SK-N-SH treated with all-trans-retinoic acid at 6 μM for 48 hours (cell line): ENCODE data around the gene AAK1.

Source experiments
- ATAC-seq: fragments of 200-7000 bp; cut with Tn5 transposase; 3 replicates; pipeline ENCODE4 v1.9.1; 2020; ENCODE audit warnings: mild to moderate bottlenecking, moderate library complexity
- ARNTL ChIP-seq: fragments of 450-650 bp; formaldehyde crosslinking; IDR thresholded peaks from 2 replicates; pipeline ENCODE4 v1.5.0; 2020; ENCODE audit warnings: low read depth, mild to moderate bottlenecking, moderate library complexity, borderline replicate concordance
- BACH2 ChIP-seq: fragments of 250-450 bp; sonication (Bioruptor Pico); IDR thresholded peaks from 2 replicates; pipeline ENCODE4 v1.9.0; 2021; ENCODE audit warnings: mild to moderate bottlenecking, borderline replicate concordance
- CSDC2 ChIP-seq: fragments of 250-450 bp; sonication (Bioruptor Pico); IDR thresholded peaks from 2 replicates; pipeline ENCODE4 v1.5.0; 2020; ENCODE audit warnings: mild to moderate bottlenecking, moderate library complexity
- ESRRG ChIP-seq: fragments of 250-450 bp; sonication (Bioruptor Pico); IDR thresholded peaks from 2 replicates; pipeline ENCODE4 v1.6.1; 2021; ENCODE audit warnings: mild to moderate bottlenecking
- GLIS3 ChIP-seq: fragments of 250-450 bp; sonication (Bioruptor Pico); IDR thresholded peaks from 2 replicates; pipeline ENCODE4 v1.5.0; 2020; ENCODE audit warnings: mild to moderate bottlenecking, moderate library complexity
- ISL1 ChIP-seq: fragments of 250-450 bp; sonication (Bioruptor Pico); IDR thresholded peaks from 2 replicates; pipeline ENCODE4 v2.1.2; 2022; ENCODE audit warnings: mild to moderate bottlenecking, moderate library complexity
- OSR1 ChIP-seq: fragments of 250-450 bp; sonication (Bioruptor Pico); IDR thresholded peaks from 2 replicates; pipeline ENCODE4 v1.8.0; 2022; ENCODE audit warnings: moderate library complexity, mild to moderate bottlenecking, inconsistent platforms
- PPARA ChIP-seq: fragments of 250-450 bp; sonication (Bioruptor Pico); IDR thresholded peaks from 2 replicates; pipeline ENCODE4 v1.5.0; 2020; ENCODE audit warnings: mild to moderate bottlenecking, borderline replicate concordance
- RARB ChIP-seq: fragments of 250-450 bp; sonication (Bioruptor Pico); IDR thresholded peaks from 2 replicates; pipeline ENCODE4 v1.8.0; 2021; ENCODE audit warnings: mild to moderate bottlenecking, moderate library complexity
- SNAI2 ChIP-seq: fragments of 250-450 bp; sonication (Bioruptor Pico); IDR thresholded peaks from 2 replicates; pipeline ENCODE4 v1.5.0; 2020; ENCODE audit warnings: mild to moderate bottlenecking, moderate library complexity
- TCF4 ChIP-seq: fragments of 250-450 bp; sonication (Bioruptor Pico); IDR thresholded peaks from 2 replicates; pipeline ENCODE4 v1.8.0; 2021; ENCODE audit warnings: mild to moderate bottlenecking, moderate library complexity, borderline replicate concordance
- TOX ChIP-seq: fragments of 250-450 bp; sonication (Bioruptor Pico); IDR thresholded peaks from 2 replicates; pipeline ENCODE4 v1.8.0; 2021; ENCODE audit warnings: mild to moderate bottlenecking, moderate library complexity, borderline replicate concordance
- ZC3H10 ChIP-seq: fragments of 250-450 bp; sonication (Bioruptor Pico); IDR thresholded peaks from 2 replicates; pipeline ENCODE4 v1.5.1; 2021; ENCODE audit warnings: mild to moderate bottlenecking, moderate library complexity
- ZFP3 ChIP-seq: fragments of 250-450 bp; sonication (Bioruptor Pico); IDR thresholded peaks from 2 replicates; pipeline ENCODE4 v1.5.0; 2020; ENCODE audit warnings: mild to moderate bottlenecking, moderate library complexity
- ZFP30 ChIP-seq: fragments of 450-650 bp; formaldehyde crosslinking; IDR thresholded peaks from 2 replicates; pipeline ENCODE4 v1.5.0; 2022; ENCODE audit warnings: mild to moderate bottlenecking, moderate library complexity
- ZNF565 ChIP-seq: fragments of 450-650 bp; formaldehyde crosslinking; conservative IDR thresholded peaks from 2 replicates; pipeline ENCODE4 v1.5.0; 2020; ENCODE audit warnings: low read depth, mild to moderate bottlenecking, moderate library complexity
- ZNF70 ChIP-seq: fragments of 450-650 bp; formaldehyde crosslinking; IDR thresholded peaks from 2 replicates; pipeline ENCODE4 v1.5.0; 2020; ENCODE audit warnings: mild to moderate bottlenecking, moderate library complexity
- ZNF8 ChIP-seq: fragments of 450-650 bp; formaldehyde crosslinking; IDR thresholded peaks from 2 replicates; pipeline ENCODE4 v1.5.0; 2020; ENCODE audit warnings: mild to moderate bottlenecking, moderate library complexity
- TF ChIP-seq, protein P1 (sequence below): fragments of 250-450 bp; sonication (Bioruptor Pico); IDR thresholded peaks from 2 replicates; pipeline ENCODE4 v1.8.0; 2020; ENCODE audit warnings: mild to moderate bottlenecking, moderate library complexity, borderline replicate concordance
- TF ChIP-seq, protein P2 (sequence below): fragments of 250-450 bp; sonication (Bioruptor Pico); IDR thresholded peaks from 2 replicates; pipeline ENCODE4 v1.5.1; 2021; ENCODE audit warnings: mild to moderate bottlenecking, moderate library complexity
- TF ChIP-seq, protein P3 (sequence below): fragments of 250-450 bp; sonication (Bioruptor Pico); IDR thresholded peaks from 2 replicates; pipeline ENCODE4 v1.5.1; 2020; ENCODE audit warnings: low read depth, mild to moderate bottlenecking, moderate library complexity
- TF ChIP-seq, protein P4 (sequence below): fragments of 250-450 bp; sonication (Bioruptor Pico); IDR thresholded peaks from 2 replicates; pipeline ENCODE4 v1.5.0; 2020; ENCODE audit warnings: mild to moderate bottlenecking, moderate library complexity
- TF ChIP-seq, protein P5 (sequence below): fragments of 250-450 bp; sonication (Bioruptor Pico); IDR thresholded peaks from 2 replicates; pipeline ENCODE4 v1.8.0; 2021; ENCODE audit warnings: low read depth, mild to moderate bottlenecking, moderate library complexity, borderline replicate concordance

AAK1 gene

DNA sequence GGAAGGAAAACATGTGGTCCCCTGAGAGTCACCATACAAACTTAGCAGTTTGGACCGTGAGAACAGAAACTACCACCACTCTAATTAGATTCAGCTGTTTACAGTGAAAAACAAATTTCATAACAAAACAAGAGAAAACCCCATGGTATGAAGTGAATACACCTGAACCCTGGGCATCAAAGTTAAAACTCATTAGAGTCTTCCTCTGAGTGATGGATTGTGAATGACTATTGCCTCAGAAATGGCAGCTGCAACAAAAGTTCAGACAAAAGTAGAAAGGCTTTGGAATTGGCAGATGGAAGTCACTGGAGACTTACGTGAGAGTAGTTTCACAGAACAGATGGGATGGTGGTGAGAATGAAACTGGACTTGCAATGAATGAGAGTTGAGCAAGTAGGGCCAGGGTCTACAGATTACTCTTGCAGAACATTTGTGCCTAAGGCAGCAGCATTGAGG, 98.0 kb downstream of the AAK1 start:
- TF ChIP-seq ZC3H10 (CRISPR knock-in tag) (no peak), ARNTL (CRISPR knock-in tag) (no peak), BACH2 (no peak), SNAI2 (no peak), ZFP30 (CRISPR knock-in tag) (no peak), ZNF565 (no peak), ZNF8 (CRISPR knock-in tag) (no peak), RARB (CRISPR knock-in tag) (no peak), ISL1 (no peak), PPARA (CRISPR knock-in tag) (no peak)
- TF ChIP-seq, protein P1, sequence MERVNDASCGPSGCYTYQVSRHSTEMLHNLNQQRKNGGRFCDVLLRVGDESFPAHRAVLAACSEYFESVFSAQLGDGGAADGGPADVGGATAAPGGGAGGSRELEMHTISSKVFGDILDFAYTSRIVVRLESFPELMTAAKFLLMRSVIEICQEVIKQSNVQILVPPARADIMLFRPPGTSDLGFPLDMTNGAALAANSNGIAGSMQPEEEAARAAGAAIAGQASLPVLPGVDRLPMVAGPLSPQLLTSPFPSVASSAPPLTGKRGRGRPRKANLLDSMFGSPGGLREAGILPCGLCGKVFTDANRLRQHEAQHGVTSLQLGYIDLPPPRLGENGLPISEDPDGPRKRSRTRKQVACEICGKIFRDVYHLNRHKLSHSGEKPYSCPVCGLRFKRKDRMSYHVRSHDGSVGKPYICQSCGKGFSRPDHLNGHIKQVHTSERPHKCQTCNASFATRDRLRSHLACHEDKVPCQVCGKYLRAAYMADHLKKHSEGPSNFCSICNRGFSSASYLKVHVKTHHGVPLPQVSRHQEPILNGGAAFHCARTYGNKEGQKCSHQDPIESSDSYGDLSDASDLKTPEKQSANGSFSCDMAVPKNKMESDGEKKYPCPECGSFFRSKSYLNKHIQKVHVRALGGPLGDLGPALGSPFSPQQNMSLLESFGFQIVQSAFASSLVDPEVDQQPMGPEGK (CRISPR knock-in tag), result no peak
- TF ChIP-seq, protein P2, sequence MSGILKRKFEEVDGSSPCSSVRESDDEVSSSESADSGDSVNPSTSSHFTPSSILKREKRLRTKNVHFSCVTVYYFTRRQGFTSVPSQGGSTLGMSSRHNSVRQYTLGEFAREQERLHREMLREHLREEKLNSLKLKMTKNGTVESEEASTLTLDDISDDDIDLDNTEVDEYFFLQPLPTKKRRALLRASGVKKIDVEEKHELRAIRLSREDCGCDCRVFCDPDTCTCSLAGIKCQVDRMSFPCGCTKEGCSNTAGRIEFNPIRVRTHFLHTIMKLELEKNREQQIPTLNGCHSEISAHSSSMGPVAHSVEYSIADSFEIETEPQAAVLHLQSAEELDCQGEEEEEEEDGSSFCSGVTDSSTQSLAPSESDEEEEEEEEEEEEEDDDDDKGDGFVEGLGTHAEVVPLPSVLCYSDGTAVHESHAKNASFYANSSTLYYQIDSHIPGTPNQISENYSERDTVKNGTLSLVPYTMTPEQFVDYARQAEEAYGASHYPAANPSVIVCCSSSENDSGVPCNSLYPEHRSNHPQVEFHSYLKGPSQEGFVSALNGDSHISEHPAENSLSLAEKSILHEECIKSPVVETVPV (CRISPR knock-in tag), result no peak
- TF ChIP-seq, protein P3, sequence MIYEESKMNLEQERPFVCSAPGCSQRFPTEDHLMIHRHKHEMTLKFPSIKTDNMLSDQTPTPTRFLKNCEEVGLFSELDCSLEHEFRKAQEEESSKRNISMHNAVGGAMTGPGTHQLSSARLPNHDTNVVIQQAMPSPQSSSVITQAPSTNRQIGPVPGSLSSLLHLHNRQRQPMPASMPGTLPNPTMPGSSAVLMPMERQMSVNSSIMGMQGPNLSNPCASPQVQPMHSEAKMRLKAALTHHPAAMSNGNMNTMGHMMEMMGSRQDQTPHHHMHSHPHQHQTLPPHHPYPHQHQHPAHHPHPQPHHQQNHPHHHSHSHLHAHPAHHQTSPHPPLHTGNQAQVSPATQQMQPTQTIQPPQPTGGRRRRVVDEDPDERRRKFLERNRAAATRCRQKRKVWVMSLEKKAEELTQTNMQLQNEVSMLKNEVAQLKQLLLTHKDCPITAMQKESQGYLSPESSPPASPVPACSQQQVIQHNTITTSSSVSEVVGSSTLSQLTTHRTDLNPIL, result no peak
- ATAC-seq, result no peak

DNA sequence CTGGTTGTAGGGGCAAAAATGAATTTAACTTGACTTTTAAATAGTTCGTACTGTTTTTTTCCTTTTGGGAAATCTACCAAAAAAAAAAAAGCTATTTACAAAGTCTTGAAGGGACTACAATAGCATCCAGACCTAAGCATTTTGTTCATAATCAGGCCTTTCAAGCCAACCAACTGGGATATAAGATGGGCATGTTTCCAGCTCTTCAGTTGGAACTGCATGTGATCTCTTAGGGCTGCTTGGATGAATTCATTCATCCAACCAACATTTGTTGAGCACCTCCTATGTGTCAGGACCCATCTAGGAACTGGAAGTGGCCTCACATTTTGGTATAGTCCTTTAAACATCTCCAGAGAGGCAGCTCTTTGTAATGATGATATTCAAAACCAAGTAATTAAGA, 98.6 kb downstream of the AAK1 start:
- ATAC-seq, result no peak

More for the DNA sequence above, 98.6 kb downstream of the AAK1 start:
- TF ChIP-seq GLIS3, result no peak
- no peak for TF ChIP-seq OSR1 (CRISPR knock-in tag)
- TF ChIP-seq ISL1, result no peak
- TF ChIP-seq ESRRG (CRISPR knock-in tag), result no peak
- TF ChIP-seq TOX, result no peak
- no peak for TF ChIP-seq ZNF565
- no peak for TF ChIP-seq SNAI2
- no peak for TF ChIP-seq ZNF70 (CRISPR knock-in tag)
- no peak for TF ChIP-seq ZNF8 (CRISPR knock-in tag)
- TF ChIP-seq, protein P4, sequence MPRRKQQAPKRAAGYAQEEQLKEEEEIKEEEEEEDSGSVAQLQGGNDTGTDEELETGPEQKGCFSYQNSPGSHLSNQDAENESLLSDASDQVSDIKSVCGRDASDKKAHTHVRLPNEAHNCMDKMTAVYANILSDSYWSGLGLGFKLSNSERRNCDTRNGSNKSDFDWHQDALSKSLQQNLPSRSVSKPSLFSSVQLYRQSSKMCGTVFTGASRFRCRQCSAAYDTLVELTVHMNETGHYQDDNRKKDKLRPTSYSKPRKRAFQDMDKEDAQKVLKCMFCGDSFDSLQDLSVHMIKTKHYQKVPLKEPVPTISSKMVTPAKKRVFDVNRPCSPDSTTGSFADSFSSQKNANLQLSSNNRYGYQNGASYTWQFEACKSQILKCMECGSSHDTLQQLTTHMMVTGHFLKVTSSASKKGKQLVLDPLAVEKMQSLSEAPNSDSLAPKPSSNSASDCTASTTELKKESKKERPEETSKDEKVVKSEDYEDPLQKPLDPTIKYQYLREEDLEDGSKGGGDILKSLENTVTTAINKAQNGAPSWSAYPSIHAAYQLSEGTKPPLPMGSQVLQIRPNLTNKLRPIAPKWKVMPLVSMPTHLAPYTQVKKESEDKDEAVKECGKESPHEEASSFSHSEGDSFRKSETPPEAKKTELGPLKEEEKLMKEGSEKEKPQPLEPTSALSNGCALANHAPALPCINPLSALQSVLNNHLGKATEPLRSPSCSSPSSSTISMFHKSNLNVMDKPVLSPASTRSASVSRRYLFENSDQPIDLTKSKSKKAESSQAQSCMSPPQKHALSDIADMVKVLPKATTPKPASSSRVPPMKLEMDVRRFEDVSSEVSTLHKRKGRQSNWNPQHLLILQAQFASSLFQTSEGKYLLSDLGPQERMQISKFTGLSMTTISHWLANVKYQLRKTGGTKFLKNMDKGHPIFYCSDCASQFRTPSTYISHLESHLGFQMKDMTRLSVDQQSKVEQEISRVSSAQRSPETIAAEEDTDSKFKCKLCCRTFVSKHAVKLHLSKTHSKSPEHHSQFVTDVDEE (CRISPR knock-in tag), result no peak
- TF ChIP-seq ZC3H10 (CRISPR knock-in tag), result no peak
- TF ChIP-seq ARNTL (CRISPR knock-in tag), result no peak
- TF ChIP-seq, protein P5, sequence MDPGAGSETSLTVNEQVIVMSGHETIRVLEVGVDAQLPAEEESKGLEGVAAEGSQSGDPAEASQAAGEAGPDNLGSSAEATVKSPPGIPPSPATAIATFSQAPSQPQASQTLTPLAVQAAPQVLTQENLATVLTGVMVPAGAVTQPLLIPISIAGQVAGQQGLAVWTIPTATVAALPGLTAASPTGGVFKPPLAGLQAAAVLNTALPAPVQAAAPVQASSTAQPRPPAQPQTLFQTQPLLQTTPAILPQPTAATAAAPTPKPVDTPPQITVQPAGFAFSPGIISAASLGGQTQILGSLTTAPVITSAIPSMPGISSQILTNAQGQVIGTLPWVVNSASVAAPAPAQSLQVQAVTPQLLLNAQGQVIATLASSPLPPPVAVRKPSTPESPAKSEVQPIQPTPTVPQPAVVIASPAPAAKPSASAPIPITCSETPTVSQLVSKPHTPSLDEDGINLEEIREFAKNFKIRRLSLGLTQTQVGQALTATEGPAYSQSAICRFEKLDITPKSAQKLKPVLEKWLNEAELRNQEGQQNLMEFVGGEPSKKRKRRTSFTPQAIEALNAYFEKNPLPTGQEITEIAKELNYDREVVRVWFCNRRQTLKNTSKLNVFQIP (CRISPR knock-in tag), result no peak
- no peak for TF ChIP-seq ZFP30 (CRISPR knock-in tag)
- TF ChIP-seq, protein P2 (CRISPR knock-in tag), result no peak
- TF ChIP-seq, protein P1 (CRISPR knock-in tag), result no peak
- no peak for TF ChIP-seq TCF4 (CRISPR knock-in tag)
- TF ChIP-seq ZFP3, result no peak
- no peak for TF ChIP-seq CSDC2 (CRISPR knock-in tag)
- TF ChIP-seq PPARA (CRISPR knock-in tag), result no peak
- TF ChIP-seq, all 23 proteins: peak for 0
